Cardiac muscle cell (in vitro differentiated cells and primary cell): Measurements from ENCODE around the gene AUTS2. TPM values are rescaled to one million over a fixed set of nuclear protein-coding genes. Genes with fewer than 3 reads are reported as not detected.
"Not testable (repeated sequence)": the region's sequence is repeated elsewhere in the genome, so short reads cannot be mapped to it uniquely, and the experiment has no call there.

ENCODE experiments used
- DNase-seq, 2 donors: peaks; one replicate each; pipeline versions ENCODE4 v3.0.0 to v3.0.0-alpha.2; 2010 to 2017; ENCODE audit warnings: low read depth in 1 of 2, low spot score in 1 of 2
- H3K27ac ChIP-seq: fragments of 200-600 bp; sonication (generic); 2 replicates; pipeline ENCODE4 v1.5.1; 2016
- H3K27me3 ChIP-seq: fragments of 200-600 bp; sonication (generic); 2 replicates; pipeline ENCODE4 v1.6.0; 2016; ENCODE audit warnings: control low read depth
- H3K36me3 ChIP-seq: fragments of 200-600 bp; sonication (generic); 2 replicates; pipeline ENCODE4 v1.5.1; 2016; ENCODE audit warnings: control low read depth
- H3K4me1 ChIP-seq: fragments of 200-600 bp; sonication (generic); 2 replicates; pipeline ENCODE4 v1.8.1; 2017; ENCODE audit warnings: low read depth, mild to moderate bottlenecking, mixed run types
- H3K4me3 ChIP-seq: fragments of 200-600 bp; sonication (generic); 2 replicates; pipeline ENCODE4 v1.5.1; 2016; ENCODE audit warnings: mild to moderate bottlenecking
- H3K9me3 ChIP-seq: fragments of 200-600 bp; sonication (generic); 2 replicates; pipeline ENCODE4 v1.5.1; 2017; ENCODE audit warnings: low read depth, mild to moderate bottlenecking, control low read depth
- CTCF ChIP-seq: IDR thresholded peaks from 2 replicates; pipeline ENCODE4 v1.5.1; 2012; ENCODE audit warnings: low read depth, mild to moderate bottlenecking, low read length
- polyA plus RNA-seq: library from polyadenylated mRNA; unstranded; fragments of >200 nt; fragmentation: Nextera tagmentation; extraction: Ambion mirVana; gene quantifications from 2 replicates; pipeline ENCODE4 v1.2.1, GENCODE V29; 2016
- total RNA-seq: library from RNA; depleted of rRNA; stranded (reverse); fragments of >200 nt; gene quantifications from 2 replicates; pipeline ENCODE4 v1.2.3, GENCODE V29; 2016

AUTS2 gene
- total and polyA plus RNA-seq, 2 experiments from 2014 or later, result 41.0 to 45.5 TPM

DNA sequence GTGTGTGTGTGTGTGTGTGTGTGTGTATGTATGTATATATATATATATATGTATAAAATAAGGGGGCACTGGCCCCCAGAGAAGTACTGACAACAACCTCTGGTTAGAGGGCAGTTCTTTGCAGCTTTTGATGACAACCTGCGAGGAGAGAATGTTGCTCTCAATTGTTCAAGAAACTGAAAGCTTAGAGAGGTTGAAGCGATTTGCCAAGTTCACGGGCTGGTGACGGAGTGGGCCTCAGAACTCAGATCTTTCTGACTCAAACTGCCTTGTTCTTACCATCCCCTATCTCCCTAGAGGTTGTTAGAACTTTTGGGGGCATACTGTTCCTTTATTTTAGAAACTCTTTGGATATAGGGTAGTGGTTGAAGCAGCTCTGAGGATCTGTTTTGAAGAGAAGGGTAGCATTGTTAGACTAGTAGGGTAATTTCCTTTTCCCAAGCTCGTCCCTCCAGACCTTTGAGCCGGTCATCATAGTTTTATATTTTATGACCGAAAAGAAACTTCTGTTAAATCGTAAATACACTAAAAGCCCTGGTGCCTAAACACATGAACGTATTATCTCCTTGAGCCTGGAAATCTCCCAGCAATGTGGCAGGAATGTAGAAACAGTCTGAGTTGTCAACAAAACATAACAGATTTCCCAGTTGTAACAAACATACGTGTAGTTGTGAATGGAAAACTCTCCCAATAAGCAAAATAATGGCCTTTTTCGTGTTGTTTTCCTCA lies 992.0 kb downstream of the AUTS2 start:
- no peak for TF ChIP-seq CTCF

GRCh38 chr7:70591643-70592042 lies 993.4 kb downstream of the AUTS2 start:
- H3K27me3 ChIP-seq, result peaks cover 46% of the 10 kb centered on the region
- no peaks in the 10 kb centered on the region for H3K4me1 ChIP-seq
- no peak for TF ChIP-seq CTCF
- no peak overlapping the region for H3K4me3 ChIP-seq
- H3K9me3 ChIP-seq, result no peaks in the 10 kb centered on the region
- no peak for DNase-seq
- no peak overlapping the region for H3K27ac ChIP-seq
- no peaks in the 10 kb centered on the region for H3K36me3 ChIP-seq

More for the DNA sequence above, 992.0 kb downstream of the AUTS2 start:
- no peaks in the 10 kb centered on the region for H3K9me3 ChIP-seq
- no peak overlapping the region for H3K4me3 ChIP-seq
- no peaks in the 10 kb centered on the region for H3K4me1 ChIP-seq
- no peak overlapping the region for H3K27ac ChIP-seq
- peaks cover 38% of the 10 kb centered on the region for H3K27me3 ChIP-seq
- no peak for DNase-seq
- H3K36me3 ChIP-seq, result no peaks in the 10 kb centered on the region

DNA sequence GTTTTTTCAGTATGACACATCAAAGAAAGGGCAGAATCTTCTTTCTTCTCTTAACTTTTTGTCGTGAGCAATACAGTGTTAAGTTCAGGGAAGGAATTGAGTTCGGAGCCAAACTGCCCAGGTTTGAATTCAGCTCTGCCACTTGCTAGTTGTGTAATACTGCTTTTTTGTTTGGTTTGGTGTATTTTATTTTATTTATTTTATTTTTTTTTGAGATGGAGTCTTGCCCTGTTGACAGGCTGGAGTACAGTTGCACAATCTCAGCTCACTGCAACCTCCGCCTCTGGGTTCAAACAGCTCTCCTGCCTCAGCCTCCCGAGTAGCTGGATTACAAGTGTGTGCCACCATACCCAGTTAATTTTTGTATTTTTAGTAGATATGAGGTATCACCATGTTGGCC lies 993.9 kb downstream of the AUTS2 start:
- Histone ChIP-seq H3K36me3 (no peaks in the 10 kb centered on the region), H3K9me3 (no peaks in the 10 kb centered on the region), H3K27ac (no peak overlapping the region), H3K27me3 (peaks cover 47% of the 10 kb centered on the region), H3K4me1 (no peaks in the 10 kb centered on the region), H3K4me3 (no peak overlapping the region)
- DNase-seq, result no peak
- no peak for TF ChIP-seq CTCF

GRCh38 chr7:70594170-70594569 lies 995.9 kb downstream of the AUTS2 start:
- no peaks in the 10 kb centered on the region for H3K36me3 ChIP-seq
- H3K4me1 ChIP-seq, result no peaks in the 10 kb centered on the region
- no peak for TF ChIP-seq CTCF
- H3K27ac ChIP-seq, result no peak overlapping the region
- no peaks in the 10 kb centered on the region for H3K9me3 ChIP-seq
- no peak overlapping the region for H3K4me3 ChIP-seq
- H3K27me3 ChIP-seq, result peaks cover 62% of the 10 kb centered on the region
- DNase-seq, result no peak

DNA sequence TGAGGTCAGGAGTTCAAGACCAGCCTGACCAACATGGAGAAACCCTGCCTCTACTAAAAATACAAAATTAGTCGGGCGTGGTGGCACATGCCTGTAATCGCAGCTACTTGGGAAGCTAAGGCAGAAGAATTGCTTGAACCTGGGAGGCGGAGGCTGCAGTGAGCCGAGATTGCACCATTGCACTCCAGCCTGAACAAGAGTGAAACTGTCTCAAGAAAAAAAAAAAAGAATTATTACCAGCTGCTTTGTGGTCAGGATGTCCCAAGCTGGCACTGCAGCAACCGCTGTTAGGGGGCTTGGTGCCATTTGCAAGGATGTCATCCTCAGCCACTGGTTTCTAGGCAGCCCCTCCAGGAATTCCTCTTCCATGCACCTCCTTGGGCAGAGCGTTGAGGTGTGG lies 996.6 kb downstream of the AUTS2 start:
- H3K4me1 ChIP-seq, H3K9me3 ChIP-seq, H3K27ac ChIP-seq, H3K36me3 ChIP-seq, H3K4me3 ChIP-seq, DNase-seq: not testable (repeated sequence)
- H3K27me3 ChIP-seq, result peaks cover 65% of the 10 kb centered on the region

DNA sequence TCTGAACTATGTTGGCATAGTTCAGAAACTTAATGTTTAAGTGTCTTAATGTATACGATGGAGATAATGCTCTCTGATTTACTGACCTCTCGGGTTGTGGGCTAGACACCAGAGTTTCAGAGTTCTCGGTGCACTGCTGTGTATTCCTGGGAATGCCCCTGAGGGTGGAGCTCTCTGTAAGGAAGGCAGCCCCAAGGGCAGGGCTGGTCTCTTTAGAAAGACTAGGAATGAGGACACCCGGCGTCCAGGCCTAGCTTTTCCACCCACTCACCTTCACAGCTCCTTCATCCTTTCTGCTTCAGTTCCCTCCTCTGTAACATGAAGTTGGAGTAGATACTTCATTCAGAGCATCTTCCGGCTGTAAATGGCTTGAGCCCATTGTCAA lies 997.1 kb downstream of the AUTS2 start:
- no peak for TF ChIP-seq CTCF
- Histone ChIP-seq H3K36me3 (no peaks in the 10 kb centered on the region), H3K27ac (no peak overlapping the region), H3K9me3 (no peaks in the 10 kb centered on the region), H3K4me3 (no peak overlapping the region), H3K4me1 (no peaks in the 10 kb centered on the region), H3K27me3 (peaks cover 65% of the 10 kb centered on the region)
- no peak for DNase-seq
